ENCODE results near the gene EXOC3L1.

GRCh38 chr16:67194260-67194659 is 4.3 kb upstream of the EXOC3L1 start:
- TF ChIP-seq EP300 (IDR thresholded peaks at IDR 0.05) (no peak), CTCF (IDR thresholded peaks at IDR 0.05) (no peak), POLR2AphosphoS5 (IDR thresholded peaks at IDR 0.05) (no peak)
